DMS153 treated with DMSO at 0.1 percent for 48 hours (cell line): ENCODE data around the gene SP110.
"Not testable (repeated sequence)": the region's sequence is repeated elsewhere in the genome, so short reads cannot be mapped to it uniquely, and the experiment has no call there.

ENCODE experiments used
- DNase-seq: peaks from one replicate; lab custom pipeline; 2025; ENCODE audit not compliant: unreplicated experiment; lab: John Stamatoyannopoulos, UW

The SP110 gene

DNA sequence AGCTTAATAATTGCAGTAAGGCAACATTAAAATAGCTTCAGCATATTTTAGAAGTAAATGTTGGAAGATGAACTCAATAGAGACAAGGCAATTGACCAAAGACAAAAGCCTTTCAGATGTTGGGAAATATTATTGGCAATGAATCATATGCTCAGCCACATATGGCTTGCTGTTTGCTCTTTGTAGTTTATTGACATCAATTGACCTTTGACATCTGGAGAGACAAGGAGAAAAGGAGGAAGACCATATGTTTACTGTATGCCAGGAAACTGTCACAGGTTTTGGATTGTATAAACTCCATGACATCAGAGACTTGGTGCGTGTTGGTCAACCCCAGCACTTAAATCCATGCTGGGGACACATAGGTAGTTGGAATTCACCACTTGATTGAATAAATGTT, 90.4 kb downstream of the SP110 start:
- no peak for DNase-seq

DNA sequence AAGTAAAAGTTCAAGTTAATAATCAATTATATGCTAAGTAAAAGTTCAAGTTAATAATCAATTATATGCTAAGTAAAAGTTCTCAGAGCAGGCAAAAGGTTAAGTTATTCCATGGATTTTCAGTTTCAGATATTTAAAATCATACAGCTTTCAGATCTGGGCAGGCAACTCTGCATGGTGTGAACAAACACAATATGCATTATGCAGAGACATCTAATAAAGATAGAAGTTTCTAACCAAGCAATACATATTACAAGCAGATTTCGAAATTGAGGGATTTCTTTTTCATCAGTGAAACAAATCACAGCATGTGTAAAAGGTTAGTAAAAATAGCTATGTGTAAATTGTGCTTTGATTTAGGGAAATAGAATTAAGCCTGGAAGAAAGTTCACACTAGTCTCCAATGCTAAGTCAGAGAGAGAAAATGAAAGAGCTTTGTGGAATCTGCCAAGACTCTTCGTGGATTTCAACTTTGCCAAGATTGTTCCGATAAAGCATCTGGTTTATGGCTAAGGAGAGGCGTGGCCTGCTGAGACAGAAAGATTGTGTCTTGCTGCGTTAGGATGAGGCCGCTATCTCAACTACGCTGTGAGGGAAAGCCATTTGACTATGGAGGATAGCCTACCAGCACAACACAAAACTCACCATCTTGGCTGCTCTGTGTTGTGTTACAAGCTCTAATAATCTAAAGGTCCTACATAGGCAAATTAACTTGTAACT, 91.0 kb downstream of the SP110 start:
- no peak for DNase-seq

DNA sequence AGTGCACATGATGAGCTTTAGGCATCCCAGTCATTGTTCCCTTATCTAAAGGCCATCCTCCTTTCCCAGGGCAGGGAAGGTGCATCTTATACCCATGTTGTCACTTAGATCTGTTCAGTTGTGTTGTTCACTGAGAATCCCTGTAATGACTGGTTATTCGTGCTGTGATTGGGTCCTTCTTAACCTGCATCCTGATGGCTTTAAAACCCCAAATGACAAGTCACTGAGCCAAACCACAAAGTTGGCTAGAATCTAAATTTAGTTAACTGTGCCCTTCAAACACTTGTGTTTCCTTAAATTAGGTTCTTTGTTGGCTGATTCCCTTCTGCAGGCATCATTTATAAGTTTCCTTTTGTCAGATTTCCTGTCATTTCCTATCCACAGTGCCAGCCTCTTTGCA, 92.6 kb downstream of the SP110 start:
- no peak for DNase-seq

DNA sequence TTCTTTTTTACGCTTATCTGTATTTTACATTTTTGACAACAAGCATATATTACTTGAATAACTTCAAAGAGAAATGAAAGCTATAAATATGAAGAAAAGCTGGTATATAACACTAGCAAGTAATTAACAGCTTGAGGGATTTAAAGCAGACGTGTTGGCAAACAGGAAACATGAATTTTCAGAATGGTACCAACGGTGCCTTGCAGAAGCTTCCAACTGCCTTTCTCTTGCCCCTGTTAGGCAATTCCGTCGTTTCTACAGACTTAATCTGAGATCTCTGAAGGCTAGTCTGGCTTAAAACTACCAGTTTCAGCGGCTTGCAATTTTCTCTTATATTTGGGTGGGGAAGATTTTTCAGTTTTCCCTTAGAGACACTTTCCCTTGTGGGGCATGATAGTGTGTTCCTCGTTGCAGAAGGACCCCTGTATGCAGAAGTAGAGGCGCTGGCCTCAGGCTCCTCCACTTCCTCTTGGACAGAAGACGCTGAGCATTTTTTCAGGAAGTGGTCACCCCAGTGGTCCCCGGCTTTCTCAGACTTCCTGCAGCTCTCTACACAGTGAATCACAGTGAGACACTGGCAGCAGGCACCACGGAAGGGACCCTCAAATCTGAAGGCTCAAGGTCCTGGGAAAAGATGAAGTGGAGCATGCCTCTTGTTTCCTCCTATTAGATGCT, 94.9 kb downstream of the SP110 start:
- DNase-seq = no peak

DNA sequence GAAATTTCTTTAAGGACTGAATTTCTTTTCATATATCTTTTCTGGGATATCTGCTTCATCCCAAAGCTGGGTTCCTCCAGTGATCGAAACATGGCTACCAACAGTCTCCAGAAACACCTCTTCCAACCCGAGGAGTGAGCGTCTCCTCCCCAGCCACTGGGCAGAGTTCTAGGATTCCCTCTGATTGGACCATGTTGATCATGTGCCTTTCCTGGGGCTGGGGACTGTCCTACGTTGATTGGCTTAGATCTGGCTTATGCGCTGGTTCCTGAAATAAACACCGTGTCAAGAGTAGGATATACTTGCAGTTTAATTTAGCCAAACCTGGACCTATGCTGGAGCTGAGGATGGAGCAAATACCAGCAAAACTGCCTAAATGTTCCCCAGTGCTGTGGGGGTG, 95.5 kb downstream of the SP110 start:
- DNase-seq = no peak

DNA sequence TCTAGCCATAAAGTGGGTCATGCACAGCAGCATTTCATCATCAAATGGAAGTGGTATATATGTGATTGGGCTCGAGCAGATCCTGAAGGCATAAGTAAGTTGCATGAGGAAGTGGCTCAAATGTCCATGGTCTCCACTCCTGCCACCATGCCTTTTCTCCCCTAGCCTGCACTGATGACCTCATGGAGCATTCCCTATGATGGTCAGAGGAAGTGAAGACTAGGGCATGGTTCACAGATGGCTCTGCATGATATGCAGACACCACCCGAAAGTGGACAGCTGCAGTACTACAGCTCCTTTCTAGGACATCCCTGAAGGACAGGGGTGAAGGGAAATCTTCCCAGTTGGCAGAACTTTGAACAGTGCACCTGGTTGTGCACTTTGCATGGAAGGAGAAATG, 99.4 kb downstream of the SP110 start:
- DNase-seq = not testable (repeated sequence)

DNA sequence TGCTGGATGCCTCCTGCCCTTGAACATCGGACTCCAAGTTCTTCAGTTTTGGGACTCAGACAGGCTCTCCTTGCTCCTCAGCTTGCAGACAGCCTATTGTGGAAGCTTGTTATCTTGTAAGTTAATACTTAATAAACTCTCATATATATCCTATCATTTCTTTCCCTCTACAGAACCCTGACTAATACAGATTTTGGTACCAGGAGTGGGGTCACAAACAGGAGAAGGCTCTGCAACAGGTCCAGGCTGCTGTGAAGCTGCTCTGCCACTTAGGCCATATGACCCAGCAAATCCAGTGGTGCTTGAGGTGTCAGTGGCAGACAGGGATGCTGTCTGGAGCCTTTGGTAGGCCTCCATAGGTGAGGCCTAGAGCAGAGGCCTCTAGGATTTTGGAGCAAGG, 100.0 kb downstream of the SP110 start:
- not testable (repeated sequence) for DNase-seq
